ENCODE data around the gene C11orf98.

Gene C11orf98

GRCh38 chr11:62646825-62647608 is 18.0 kb downstream of the C11orf98 start:
- H3K36me3 ChIP-seq (ENCODE audit: control insufficient read depth, low read length): peaks cover 69% of the 10 kb centered on the region
- peaks cover 37% of the 10 kb centered on the region for H3K4me1 ChIP-seq (ENCODE audit: control insufficient read depth, low read length)
- H3K9me2 ChIP-seq (replicated peaks; ENCODE audit: control insufficient read depth, low read length): no peaks in the 10 kb centered on the region
- TF ChIP-seq CTCF (IDR thresholded peaks at IDR 0.05; ENCODE audit: low read depth, low read length, poor library complexity, severe bottlenecking) (no peak), EZH2phosphoT487 (IDR thresholded peaks at IDR 0.05; ENCODE audit: borderline replicate concordance, low read length) (no peak)
- H3K4me2 ChIP-seq (ENCODE audit: low read length): peak overlapping the region; percentile 35
- H4K20me1 ChIP-seq (ENCODE audit: control insufficient read depth, insufficient read depth, low read depth, low read length): peaks cover 3% of the 10 kb centered on the region; the same call in 1 of the 2 replicates
- no peaks in the 10 kb centered on the region for H3F3A ChIP-seq (ENCODE audit: control insufficient read depth, insufficient read depth)
- no peaks in the 10 kb centered on the region for H3K27me3 ChIP-seq (ENCODE audit: control insufficient read depth, low read length)
- peak overlapping the region; percentile 7; the same call in 1 of the 2 replicates for H3K4me3 ChIP-seq (ENCODE audit: low read length)
- no peak overlapping the region for H3K27ac ChIP-seq (ENCODE audit: low read depth, low read length)
- no peaks in the 10 kb centered on the region for H3K9me3 ChIP-seq (ENCODE audit: control insufficient read depth, insufficient read depth, low read length)
- peaks cover 84% of the 10 kb centered on the region for H3K79me2 ChIP-seq (ENCODE audit: control insufficient read depth, low read length)

- peaks cover 3% of the 10 kb centered on the region; the same call in 1 of the 2 replicates for H4K20me1 ChIP-seq (ENCODE audit: control insufficient read depth, insufficient read depth, low read depth, low read length)
- H3K79me2 ChIP-seq (ENCODE audit: control insufficient read depth, low read length): peaks cover 84% of the 10 kb centered on the region
- H3K4me2 ChIP-seq (ENCODE audit: low read length): peak within 1 kb of the TSS; percentile 87
- H3K9me3 ChIP-seq (ENCODE audit: control insufficient read depth, insufficient read depth, low read length): no peaks in the 10 kb centered on the region
- H3K27me3 ChIP-seq (ENCODE audit: control insufficient read depth, low read length): no peaks in the 10 kb centered on the region
- no peak for TF ChIP-seq CTCF (IDR thresholded peaks at IDR 0.05; ENCODE audit: low read depth, low read length, poor library complexity, severe bottlenecking)
- no peak for TF ChIP-seq EZH2phosphoT487 (IDR thresholded peaks at IDR 0.05; ENCODE audit: borderline replicate concordance, low read length)
- H3K27ac ChIP-seq (ENCODE audit: low read depth, low read length): peak within 1 kb of the TSS; percentile 78
- H3K4me3 ChIP-seq (ENCODE audit: low read length): peak within 1 kb of the TSS; percentile 97
- peaks cover 29% of the 10 kb centered on the region for H3K4me1 ChIP-seq (ENCODE audit: control insufficient read depth, low read length)
- H3K36me3 ChIP-seq (ENCODE audit: control insufficient read depth, low read length): peaks cover 72% of the 10 kb centered on the region
- no peaks in the 10 kb centered on the region for H3K9me2 ChIP-seq (replicated peaks; ENCODE audit: control insufficient read depth, low read length)
- H3F3A ChIP-seq (ENCODE audit: control insufficient read depth, insufficient read depth): no peaks in the 10 kb centered on the region
Observed at GRCh38 chr11:62645946-62646824, 18.8 kb downstream of the C11orf98 start, which contains the start of gene GANAB. Gene GANAB (minus strand): TSS chr11:62646613. CDS start chr11:62646599, 14 bp downstream.

GRCh38 chr11:62645671-62645945 is 19.4 kb downstream of the C11orf98 start:
- H3K27me3 ChIP-seq (ENCODE audit: control insufficient read depth, low read length): no peaks in the 10 kb centered on the region
- peak overlapping the region; percentile 87 for H3K4me2 ChIP-seq (ENCODE audit: low read length)
- peaks cover 3% of the 10 kb centered on the region; the same call in 1 of the 2 replicates for H4K20me1 ChIP-seq (ENCODE audit: control insufficient read depth, insufficient read depth, low read depth, low read length)
- peaks cover 26% of the 10 kb centered on the region for H3K4me1 ChIP-seq (ENCODE audit: control insufficient read depth, low read length)
- H3K9me2 ChIP-seq (replicated peaks; ENCODE audit: control insufficient read depth, low read length): no peaks in the 10 kb centered on the region
- peaks cover 84% of the 10 kb centered on the region for H3K79me2 ChIP-seq (ENCODE audit: control insufficient read depth, low read length)
- H3K9me3 ChIP-seq (ENCODE audit: control insufficient read depth, insufficient read depth, low read length): no peaks in the 10 kb centered on the region
- TF ChIP-seq CTCF (IDR thresholded peaks at IDR 0.05; ENCODE audit: low read depth, low read length, poor library complexity, severe bottlenecking) (no peak), EZH2phosphoT487 (IDR thresholded peaks at IDR 0.05; ENCODE audit: borderline replicate concordance, low read length) (no peak)
- H3F3A ChIP-seq (ENCODE audit: control insufficient read depth, insufficient read depth): no peaks in the 10 kb centered on the region
- peaks cover 73% of the 10 kb centered on the region for H3K36me3 ChIP-seq (ENCODE audit: control insufficient read depth, low read length)
- H3K4me3 ChIP-seq (ENCODE audit: low read length): peak overlapping the region; percentile 97
- H3K27ac ChIP-seq (ENCODE audit: low read depth, low read length): peak overlapping the region; percentile 78
